GM12891 (cell line): ENCODE measurements around the gene RARRES1. TPM values are rescaled to one million over a fixed set of nuclear protein-coding genes. Genes with fewer than 3 reads are reported as not detected.

Source experiments
- DNase-seq: peaks from one replicate; pipeline ENCODE4 v3.0.0; 2011; ENCODE audit warnings: low spot score; ENCODE audit not compliant: insufficient read length
- FAIRE-seq: peaks from 2 replicates; lab custom pipeline; 2011; peaks lifted over from hg19 to GRCh38; lab: Jason Lieb, UNC
- PAX5 ChIP-seq: IDR thresholded peaks from 2 replicates; pipeline ENCODE4 v1.6.1; 2011; ENCODE audit warnings: low read length, moderate library complexity, mild to moderate bottlenecking; ENCODE audit not compliant: insufficient read depth, severe bottlenecking
- POLR2A ChIP-seq: IDR thresholded peaks from 2 replicates; pipeline ENCODE4 v1.6.1; 2011; ENCODE audit warnings: low read depth, low read length, control low read depth
- POLR2AphosphoS5 ChIP-seq: IDR thresholded peaks from 2 replicates; pipeline ENCODE4 v1.6.1; 2011; ENCODE audit warnings: low read depth, low read length, control low read depth
- POU2F2 ChIP-seq: IDR thresholded peaks from 2 replicates; pipeline ENCODE4 v1.6.1; 2011; ENCODE audit warnings: low read depth, mild to moderate bottlenecking, control low read depth, low read length, moderate library complexity
- SPI1 ChIP-seq: IDR thresholded peaks from 2 replicates; pipeline ENCODE4 v1.6.1; 2011; ENCODE audit warnings: low read depth, low read length, control low read depth
- TAF1 ChIP-seq: IDR thresholded peaks from 2 replicates; pipeline ENCODE4 v1.6.1; 2011; ENCODE audit warnings: low read depth, low read length, control low read depth
- polyA plus RNA-seq: library from polyadenylated mRNA; unstranded; fragments of >200 nt; gene quantifications from one replicate; pipeline ENCODE4 v1.2.1, GENCODE V29; 2012; ENCODE audit warnings: low read depth, missing spikeins, inconsistent platforms; ENCODE audit not compliant: missing spikeins

Gene RARRES1, protein sequence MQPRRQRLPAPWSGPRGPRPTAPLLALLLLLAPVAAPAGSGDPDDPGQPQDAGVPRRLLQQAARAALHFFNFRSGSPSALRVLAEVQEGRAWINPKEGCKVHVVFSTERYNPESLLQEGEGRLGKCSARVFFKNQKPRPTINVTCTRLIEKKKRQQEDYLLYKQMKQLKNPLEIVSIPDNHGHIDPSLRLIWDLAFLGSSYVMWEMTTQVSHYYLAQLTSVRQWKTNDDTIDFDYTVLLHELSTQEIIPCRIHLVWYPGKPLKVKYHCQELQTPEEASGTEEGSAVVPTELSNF
- polyA plus RNA-seq = not detected

DNA sequence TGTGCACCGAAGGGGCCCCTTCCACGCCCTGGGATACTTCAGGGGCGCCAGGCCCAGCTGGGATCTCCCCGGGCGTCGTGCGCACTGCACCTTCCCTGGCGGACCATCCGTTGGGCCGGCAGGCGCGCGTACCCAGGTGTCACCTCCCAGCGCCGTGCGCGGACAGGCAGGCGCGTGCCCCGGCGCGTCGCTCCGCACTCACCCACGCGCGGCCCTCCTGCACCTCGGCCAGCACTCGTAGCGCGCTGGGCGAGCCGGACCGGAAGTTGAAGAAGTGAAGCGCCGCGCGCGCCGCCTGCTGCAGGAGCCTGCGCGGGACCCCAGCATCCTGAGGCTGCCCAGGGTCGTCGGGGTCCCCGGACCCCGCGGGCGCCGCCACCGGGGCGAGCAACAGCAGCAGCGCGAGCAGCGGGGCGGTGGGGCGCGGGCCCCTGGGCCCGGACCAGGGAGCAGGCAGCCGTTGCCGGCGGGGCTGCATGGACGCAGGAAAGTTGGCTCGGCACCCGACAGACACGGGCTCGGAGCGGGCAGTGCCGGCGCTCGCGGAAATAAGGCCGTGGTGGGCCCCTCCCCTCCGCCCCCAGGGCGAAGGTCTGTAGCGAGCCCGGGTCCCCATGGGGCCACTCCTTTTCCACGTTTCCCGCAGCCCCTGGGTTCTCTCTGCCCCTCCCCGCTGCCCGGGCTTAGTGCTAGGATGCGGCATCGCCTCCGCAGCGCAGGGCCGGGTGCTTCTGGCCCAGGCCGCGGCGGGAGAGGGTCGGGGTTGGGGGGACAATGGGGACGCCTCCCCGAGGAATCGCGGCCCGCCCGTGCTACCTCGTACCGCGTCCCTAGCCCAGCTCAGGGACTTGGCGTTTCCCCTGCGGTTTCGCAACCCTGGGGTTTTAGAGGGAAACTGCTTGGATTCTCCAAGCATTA, at the start of gene RARRES1:
RARRES1 (minus strand) TSS at position 520 of the 918 bp plus-strand sequence; CDS start at position 478, 42 bp downstream.
- FAIRE-seq = peak; percentile 87
- peak; percentile 64 for DNase-seq
- TF ChIP-seq POLR2A (no peak), POLR2AphosphoS5 (no peak), TAF1 (no peak), PAX5 (no peak), SPI1 (no peak), POU2F2 (no peak)

DNA sequence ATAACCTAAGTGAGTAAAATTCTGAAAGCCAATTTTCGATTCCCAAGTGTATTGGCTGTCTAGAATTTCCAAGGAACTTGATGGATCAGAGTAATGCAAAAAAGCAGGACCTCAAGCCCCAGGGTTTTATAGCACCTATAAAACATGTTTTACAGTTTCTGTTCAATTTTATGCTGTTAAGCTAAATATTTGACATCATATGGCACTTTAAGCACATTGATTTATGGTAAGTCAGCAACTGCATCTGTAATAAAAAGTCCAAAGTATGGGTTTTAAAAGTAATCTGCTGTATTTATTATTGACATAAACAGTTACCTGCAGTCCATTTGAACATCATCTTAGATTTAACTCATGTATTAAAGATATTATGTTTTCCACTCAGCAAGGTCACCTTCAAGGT, 49.6 kb upstream of the RARRES1 start:
- no peak for TF ChIP-seq POLR2A
- no peak for TF ChIP-seq TAF1
- TF ChIP-seq POU2F2 = no peak
- TF ChIP-seq SPI1 = no peak
- no peak for TF ChIP-seq POLR2AphosphoS5
- TF ChIP-seq PAX5 = no peak
- FAIRE-seq = no peak
- DNase-seq = no peak

DNA sequence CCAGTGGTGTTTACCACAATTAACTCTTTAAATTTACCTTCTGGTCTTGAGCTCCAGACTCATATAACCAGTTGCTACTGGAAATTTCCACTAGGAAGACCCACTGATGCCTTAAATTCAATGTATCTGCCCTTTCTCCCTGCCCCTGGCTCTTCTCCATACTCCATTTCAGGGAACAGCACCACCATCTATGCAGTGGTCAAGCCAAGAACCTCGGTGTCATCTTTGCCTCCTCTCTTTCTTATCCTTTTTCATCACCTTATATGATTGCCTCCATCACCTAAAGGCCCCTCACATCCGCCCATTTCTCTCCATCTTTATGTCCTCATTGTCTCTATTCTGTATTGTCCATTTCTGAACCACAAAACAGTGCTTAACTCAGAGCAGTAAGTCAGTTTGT, 48.9 kb upstream of the RARRES1 start:
- FAIRE-seq (no peak), DNase-seq (no peak)
- TF ChIP-seq PAX5 (no peak), TAF1 (no peak), POU2F2 (no peak), SPI1 (no peak), POLR2AphosphoS5 (no peak), POLR2A (no peak)

DNA sequence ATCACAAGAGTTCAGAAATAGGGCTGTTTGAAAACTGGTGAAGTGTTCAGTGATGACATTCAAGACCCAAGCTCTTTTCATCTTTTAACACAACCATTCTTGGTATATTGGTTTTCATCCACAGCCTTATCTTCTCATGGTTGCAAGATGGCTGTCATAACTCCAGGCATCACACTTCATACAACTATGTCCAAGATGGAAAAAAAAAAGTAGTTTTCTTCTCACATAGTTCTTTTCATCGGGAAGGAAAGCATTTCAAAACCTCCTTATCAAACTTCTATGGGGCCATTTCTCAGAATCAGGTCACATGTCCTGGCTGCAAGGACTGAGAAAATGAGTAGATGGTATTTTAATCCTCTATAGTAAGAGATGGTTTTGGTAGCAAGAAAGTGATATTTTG, 48.5 kb upstream of the RARRES1 start:
- DNase-seq (no peak), FAIRE-seq (no peak)
- TF ChIP-seq POLR2A (no peak), POLR2AphosphoS5 (no peak), TAF1 (no peak), POU2F2 (no peak), SPI1 (no peak), PAX5 (no peak)

DNA sequence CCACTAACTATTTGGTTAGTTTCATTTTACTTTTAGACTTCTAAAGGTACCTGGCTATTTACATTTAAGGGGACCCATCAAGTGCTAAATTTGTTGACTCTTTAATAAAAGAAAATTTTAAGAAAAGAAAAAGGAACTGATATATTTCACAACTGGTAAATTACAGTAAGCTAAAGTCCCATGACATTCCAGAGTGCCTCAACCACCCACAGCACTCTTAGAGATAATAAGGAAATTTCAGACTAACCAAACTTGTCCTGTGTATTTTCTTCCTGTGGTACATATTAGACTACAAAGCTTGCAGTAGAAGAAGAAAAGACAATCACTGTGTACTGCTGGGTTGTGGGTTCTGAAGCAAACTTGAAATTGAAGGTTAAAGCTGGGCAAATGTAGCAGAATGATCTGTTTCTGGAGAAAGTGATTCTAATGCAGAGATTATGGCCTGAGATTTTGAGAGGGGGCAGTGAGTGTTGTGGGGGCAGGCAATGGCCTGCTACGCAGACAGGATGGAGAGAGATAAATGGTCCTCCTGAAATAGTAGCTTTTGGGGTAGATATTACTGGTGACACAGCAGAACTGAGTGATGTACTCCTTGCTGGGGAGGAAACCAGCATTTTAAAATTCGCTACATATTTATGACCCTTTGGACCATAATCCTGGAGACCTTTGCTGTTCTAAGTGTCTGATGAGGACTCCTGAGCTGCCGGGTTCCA, 45.1 kb upstream of the RARRES1 start:
- DNase-seq (no peak), FAIRE-seq (no peak)
- TF ChIP-seq TAF1 = no peak

DNA sequence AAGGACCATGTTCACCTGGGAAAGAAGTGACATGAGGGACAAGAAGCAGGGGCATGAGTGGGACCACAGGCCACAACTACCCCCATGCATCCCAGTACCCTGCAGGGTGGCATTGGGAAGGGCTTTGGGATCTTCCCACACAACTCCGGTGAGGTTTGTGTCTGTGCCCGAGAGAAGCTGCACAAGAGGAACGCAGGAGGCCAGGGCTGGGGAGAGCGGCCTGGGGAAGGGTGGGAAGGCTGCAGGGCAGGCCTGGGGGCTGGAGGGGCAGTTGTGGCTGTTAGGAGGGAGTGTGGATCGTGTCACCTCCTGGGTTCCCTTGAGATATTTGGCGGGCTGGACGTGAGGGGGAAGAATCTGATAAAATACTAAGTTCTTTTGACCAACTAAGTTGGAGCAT, 44.3 kb upstream of the RARRES1 start:
- no peak for FAIRE-seq
- no peak for DNase-seq
- TF ChIP-seq TAF1 = no peak
- TF ChIP-seq POU2F2 = no peak
- no peak for TF ChIP-seq POLR2A
- TF ChIP-seq POLR2AphosphoS5 = no peak
- TF ChIP-seq SPI1 = no peak
- no peak for TF ChIP-seq PAX5

DNA sequence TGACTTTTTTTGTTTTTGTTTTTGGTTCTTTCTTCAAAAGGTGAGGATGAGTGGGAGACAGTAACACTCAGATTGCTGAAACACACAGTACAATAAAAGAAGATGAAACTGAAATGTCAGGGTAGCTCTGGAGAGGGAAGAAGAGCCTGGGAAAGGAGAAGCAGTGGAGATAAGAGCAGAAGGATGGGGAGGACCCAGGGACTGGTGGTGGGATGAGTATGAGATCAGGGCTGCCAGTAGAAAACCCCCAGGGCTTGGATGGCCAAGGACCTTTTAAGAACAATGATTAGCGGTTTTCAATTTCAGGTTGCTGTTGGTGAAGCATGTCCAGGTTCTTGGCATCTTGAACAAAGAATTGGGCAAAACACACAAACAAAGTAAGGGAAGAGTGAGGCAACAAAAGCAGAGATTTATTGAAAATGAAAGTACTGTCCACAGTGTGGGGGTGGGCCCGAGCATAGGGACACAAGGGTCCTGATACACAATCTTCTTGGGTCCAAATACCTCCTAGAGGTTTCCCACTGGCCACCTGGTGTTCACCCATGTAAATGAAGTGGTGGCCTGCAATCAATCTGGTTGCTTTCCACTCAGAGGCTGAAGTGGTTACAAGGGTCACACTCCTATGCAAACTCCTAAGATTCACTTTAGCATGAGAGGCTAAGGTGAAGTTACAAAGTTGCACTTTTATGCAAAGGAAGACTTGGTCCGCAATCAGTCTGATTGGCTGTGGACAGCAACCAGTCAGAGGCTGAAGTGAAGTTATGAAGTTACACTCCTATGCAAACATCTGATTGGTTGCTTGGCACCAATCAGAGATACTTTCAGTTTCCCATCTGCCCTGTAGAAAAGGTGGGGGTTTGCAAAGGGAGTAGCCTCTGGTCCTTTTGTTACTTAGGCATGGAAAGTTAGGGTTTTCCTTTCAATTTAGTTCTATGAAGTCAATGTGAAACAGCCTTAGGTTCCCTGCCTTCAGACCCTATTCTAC, 43.5 kb upstream of the RARRES1 start:
- FAIRE-seq = no peak
- no peak for DNase-seq
- no peak for TF ChIP-seq SPI1
- no peak for TF ChIP-seq POLR2AphosphoS5
- no peak for TF ChIP-seq TAF1
- no peak for TF ChIP-seq POLR2A
- TF ChIP-seq PAX5 = no peak
- TF ChIP-seq POU2F2 = no peak

DNA sequence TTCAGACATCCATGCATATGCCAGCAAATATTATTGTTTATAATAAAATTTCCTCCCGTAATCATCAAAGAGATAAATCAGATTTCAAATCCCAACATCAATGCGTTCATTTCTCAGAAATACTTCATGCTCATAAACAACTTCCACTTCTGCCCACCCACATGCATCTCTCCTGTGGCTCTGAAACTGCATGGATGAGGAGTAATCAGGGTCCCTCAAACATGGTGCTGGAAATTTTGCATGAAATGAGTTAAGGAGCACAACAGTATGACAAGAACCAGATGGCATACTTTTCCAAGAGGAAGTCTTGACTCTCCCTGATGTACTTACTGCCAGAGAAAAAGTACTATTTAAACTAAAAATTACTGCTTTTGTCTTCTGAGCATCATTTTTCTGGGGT, 42.7 kb upstream of the RARRES1 start:
- no peak for FAIRE-seq
- no peak for TF ChIP-seq POLR2A
- TF ChIP-seq TAF1 = no peak
- TF ChIP-seq POU2F2 = no peak
- TF ChIP-seq POLR2AphosphoS5 = no peak
- no peak for TF ChIP-seq PAX5
- TF ChIP-seq SPI1 = no peak
- no peak for DNase-seq
